Daoy (cell line): ENCODE data around the gene IFI27. TPM values are rescaled to one million over a fixed set of nuclear protein-coding genes. Genes with fewer than 3 reads are reported as not detected.
A peak's percentile ranks its signal among the peaks of the same experiment; 100 is the strongest.
"Not testable (repeated sequence)": the region's sequence is repeated elsewhere in the genome, so short reads cannot be mapped to it uniquely, and the experiment has no call there.

Experiments used
- DNase-seq: peaks from one replicate; pipeline ENCODE4 v3.0.0-alpha.2; 2015; ENCODE audit warnings: low read depth
- total RNA-seq: library from RNA; depleted of rRNA; stranded (reverse); fragments of >200 nt; shearing (Covaris generic); gene quantifications from 2 replicates; pipeline ENCODE4 v1.2.3, GENCODE V29; 2014; rRNA removed

Gene IFI27
- total RNA-seq: 19.1 and 24.6 TPM in 2 replicates

GRCh38 chr14:94110552-94111181, at the start of gene IFI27:
Gene IFI27, plus strand, starts transcription at chr14:94110736.
- DNase-seq: peak; percentile 86

- peak; percentile 75 for DNase-seq
Measured at GRCh38 chr14:94062344-94062940, 48.1 kb upstream of the IFI27 start.

DNA sequence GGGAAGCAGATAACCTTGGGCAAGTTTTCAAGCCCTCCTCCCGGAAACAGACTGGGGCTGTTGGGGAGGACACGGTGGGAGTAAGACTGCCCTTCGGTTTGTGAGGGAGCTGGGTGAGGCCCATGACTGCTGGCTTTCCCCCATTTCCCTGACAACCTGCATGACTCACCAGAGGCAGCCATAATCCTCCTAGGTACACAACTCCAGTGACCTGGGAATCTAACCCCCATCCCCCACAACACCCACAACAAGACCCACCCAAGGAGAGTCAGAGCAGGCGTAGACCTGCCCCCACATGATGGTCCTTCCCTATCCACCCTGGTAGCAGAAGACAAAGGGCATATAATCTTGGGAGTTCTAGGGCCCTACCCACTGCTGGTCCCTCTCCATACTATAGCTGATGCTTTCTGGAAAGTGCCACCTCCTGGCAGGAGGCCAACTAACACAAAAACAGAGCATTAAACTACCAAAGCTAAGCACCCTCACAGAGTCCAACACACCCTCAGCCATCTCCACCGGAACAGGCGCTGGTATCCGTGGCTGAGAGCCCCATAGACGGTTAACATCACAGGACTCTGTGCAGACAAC, 44.4 kb upstream of the IFI27 start:
- DNase-seq: peak; percentile 65

DNA sequence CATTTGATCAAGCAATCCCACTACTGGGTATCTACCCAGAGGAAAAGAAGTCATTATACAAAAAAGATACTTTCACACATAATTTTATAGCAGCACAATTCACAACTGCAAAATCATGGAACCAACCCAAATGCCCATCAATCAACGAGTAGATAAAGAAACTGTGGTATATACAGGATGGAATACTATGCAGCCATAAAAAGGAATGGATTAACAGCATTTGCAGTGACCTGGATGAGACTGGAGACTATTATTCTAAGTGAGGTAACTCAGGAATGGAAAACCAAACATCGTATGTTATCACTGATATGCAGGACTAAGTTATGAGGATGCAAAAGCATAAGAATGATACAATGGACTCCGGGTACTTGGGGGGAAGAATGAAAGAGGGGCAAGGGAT, 38.5 kb upstream of the IFI27 start:
- not testable (repeated sequence) for DNase-seq

GRCh38 chr14:94074534-94074933, 36.0 kb upstream of the IFI27 start:
- DNase-seq: no peak

DNA sequence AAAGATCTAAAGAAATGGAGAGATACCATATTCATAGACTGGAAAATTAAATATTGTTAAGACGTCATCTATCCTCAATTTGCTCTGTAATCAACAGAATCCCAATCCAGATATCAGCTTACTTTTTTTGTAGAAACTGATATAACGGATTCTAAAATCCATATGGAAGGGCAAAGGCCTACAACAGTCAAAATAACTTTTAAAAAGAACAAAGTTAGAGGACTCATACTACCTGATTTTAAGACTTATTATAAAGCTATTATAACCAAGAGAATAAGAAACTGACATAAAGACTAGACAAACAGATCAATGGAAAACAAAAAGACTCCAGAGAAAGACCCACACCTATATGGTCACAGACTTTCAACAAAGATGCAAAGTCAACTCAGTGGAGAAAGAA, 35.5 kb upstream of the IFI27 start:
- no peak for DNase-seq

DNA sequence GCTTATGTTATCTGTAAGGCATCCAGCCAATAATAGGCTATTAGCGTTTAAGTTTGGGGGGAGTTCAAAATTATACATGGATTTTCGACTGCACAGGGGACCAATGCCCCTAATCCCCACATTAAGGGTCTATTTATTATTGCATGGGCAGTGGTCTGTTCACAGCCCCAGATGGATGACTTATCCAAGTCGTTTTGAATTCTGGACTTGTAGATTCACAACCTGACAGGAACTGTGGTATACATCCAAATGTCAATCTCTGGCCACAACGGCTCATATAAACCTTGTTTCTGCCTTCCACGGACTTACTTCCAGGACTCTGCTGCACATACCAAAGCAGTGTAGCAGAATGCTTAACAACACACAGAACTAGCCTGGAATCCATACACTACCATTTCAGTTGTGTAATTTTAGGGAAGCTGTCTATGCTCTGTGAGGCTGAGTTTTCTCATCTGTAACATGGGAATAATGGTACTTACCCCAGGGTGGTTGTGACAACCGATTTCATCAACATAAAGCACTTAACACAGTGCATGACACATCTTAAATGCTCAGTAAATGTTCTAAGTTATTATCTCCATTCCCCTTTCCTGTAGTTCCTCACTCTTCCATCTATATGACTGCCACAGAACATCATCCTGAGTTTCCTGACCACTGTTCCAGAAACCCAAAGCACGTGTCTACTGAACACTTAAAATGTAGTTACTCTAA, 33.3 kb upstream of the IFI27 start:
- DNase-seq: no peak

- no peak for DNase-seq
Measured at GRCh38 chr14:94077823-94078222, 32.7 kb upstream of the IFI27 start.

DNA sequence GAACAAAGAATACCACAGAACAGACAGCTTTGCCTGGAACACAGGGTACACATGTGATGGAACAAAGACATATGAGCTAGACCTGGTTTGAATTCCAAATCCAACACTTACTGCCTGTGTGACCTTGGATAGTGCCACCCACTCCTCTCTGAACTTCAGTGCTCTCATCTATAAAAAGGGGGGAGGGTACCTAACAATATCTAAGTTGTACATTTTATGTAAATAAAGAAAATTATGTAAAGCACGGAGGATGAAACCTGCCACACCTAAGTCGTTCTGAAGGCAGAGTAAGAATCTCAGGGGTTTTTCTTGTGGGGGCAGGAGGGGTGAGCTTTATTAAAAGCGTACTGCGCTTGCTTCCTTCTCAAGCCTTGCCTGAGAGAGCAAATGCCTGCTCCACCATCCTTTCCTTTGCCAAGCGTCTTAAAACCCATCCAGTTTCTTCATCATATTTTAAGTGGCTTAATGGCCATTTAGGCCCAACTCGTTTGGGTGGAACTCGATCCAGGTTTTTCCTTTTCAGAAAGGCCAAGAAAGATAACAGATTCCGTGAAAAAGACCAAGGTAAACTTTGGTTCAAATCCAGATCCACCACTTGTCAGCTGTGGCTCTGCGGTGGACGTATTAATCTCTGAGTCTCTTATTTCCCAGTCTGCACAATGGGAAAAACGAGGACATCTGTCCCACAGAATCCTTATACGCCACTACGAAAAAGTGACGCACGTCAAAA, 30.5 kb upstream of the IFI27 start:
- DNase-seq: no peak

- DNase-seq: peak; percentile 98
Measured at GRCh38 chr14:94080621-94081385, 29.7 kb upstream of the IFI27 start, which contains the start of the genes DDX24 and IFI27L1. Gene DDX24, minus strand, starts transcription at chr14:94081202. Its CDS starts 1,460 bp downstream, at chr14:94079742. Gene IFI27L1, plus strand, starts transcription at chr14:94081310. Its CDS starts 15,628 bp downstream, at chr14:94096938.

GRCh38 chr14:94081386-94081820, 29.1 kb upstream of the IFI27 start:
- no peak for DNase-seq

DNA sequence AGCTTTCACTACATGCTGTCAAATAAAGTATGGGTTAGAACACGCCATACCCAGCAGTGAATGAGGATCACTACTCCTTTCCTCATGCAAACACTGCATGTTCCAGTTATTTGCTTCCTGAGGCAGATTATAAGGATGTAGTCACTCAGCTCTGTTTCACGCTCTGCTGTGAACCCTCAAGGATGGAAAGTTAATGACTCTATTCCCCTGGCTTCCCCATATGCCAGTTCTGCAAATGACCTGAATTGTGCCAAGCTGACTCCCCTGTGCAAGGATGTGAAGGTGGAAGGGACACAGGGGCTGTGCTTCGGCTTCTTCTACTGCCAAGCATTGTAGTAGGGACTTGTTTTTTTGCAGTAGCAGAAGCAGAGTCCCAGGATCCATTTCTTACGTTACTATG, 22.6 kb upstream of the IFI27 start:
- no peak for DNase-seq

DNA sequence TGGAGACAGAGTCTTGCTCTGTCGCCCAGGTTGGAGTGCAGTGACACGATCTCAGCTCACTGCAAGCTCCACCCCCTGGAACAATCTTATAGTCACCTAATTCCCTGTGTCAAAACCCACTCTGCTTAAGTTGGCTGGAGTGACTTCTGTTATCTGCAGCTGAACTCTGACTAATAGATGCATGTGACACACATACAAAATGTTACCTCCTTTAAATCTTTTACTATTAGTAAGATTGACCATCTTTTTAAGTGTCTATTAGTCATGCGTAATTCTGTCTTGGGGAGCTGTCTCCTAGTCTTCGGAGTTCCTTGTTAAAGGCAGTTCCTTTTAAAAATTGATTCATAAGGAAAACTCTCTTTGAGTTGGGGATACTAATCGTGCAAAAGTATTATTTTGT, 22.0 kb upstream of the IFI27 start:
- DNase-seq: no peak

- DNase-seq: peak; percentile 39
Measured at GRCh38 chr14:94089479-94089878, 21.1 kb upstream of the IFI27 start.

DNA sequence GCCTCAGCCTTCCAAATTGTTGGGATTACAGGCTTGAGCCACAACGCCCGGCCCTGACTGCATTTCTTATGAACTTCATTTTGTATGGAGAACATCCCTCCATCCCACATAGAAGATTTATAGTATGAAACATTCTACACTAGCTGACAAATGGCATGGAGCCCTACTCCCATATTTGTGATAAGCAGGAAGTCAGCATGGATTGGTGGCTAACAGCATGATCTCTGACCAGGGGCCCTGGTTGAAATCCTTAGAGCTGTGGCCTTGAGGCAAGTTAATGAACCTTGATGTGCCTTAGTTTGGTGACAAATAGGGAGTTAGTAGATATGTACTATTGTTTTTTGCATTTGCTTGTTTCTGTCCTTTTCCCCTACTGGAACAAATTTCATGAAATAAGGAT, 17.1 kb upstream of the IFI27 start:
- DNase-seq: no peak

DNA sequence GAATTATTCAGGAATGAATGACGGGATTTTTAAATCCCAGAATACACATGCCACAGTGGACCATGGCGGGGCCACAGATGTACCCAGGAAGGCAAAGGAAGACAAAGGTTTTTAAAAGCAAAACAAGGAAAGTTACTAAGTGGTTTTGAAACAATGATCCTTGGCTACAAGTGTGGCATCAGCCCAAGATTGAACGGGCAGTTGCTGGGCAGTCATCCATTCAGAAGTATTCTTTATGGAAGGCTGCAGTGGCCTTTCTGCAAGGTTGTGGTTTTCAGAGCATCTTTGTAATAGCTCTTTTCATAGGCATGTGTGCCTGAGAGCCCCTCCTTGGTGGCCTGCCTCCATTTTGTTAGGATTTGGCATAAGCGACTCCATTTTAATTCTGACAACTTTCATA, 13.4 kb upstream of the IFI27 start:
- DNase-seq: no peak

DNA sequence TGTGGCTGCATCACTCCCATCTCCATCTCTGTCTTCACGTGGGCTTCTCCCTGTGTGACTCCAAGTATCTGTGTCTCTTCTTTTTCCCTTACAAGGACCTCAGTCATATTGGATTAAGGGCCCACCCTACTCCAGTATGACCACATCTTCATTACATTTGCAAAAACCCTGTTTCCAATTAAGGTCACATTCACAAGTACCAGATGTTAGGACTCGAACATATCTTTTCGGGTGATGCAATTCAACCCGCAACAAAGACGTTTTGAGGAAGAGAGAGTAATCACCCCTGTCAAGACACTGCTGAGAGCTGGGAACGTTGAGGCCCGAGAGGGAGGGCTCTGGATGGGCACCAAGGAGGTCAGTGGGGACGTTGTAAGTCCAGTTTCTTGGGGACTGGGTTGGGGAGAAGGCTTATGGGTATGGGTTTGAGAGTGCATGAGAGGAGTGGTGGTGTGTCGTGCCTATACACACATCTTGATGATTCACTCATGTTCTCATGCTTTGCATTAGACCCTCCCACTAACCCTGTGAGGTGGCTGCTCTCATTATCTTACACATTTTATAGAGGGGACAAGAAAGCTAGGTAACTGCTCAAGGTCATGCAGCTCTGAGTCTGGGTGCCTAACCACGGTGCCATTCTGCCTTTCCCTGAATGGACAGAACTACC, 12.1 kb upstream of the IFI27 start:
- DNase-seq: no peak

- DNase-seq: no peak
Measured at GRCh38 chr14:94099006-94099405, 11.5 kb upstream of the IFI27 start.

DNA sequence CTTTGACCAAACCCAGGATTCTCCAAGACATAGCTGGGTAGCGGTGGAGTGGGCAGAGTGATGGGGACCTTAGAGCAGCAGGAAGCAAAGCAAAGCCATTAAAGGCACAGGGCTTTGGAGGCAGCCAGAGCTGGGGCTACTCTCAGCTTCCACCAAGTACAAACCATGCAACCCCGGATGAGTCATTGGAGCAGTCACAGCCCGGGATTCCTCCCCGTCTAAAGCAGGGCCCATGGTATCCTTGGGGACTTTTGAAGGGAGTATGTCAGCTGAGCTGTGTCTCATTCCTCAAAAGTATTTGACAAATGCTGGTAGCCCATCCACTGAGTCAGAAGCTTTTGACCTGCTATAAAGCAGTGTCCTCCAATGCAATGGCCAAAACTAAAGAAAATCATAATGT, 9.7 kb upstream of the IFI27 start:
- peak; percentile 69 for DNase-seq

GRCh38 chr14:94101748-94102147, 8.8 kb upstream of the IFI27 start:
- no peak for DNase-seq
